Cerebellar nuclear complex (tissue), 1 donor: ENCODE data around the gene TSEN54.
"Not testable (repeated sequence)": the region's sequence is repeated elsewhere in the genome, so short reads cannot be mapped to it uniquely, and the experiment has no call there.

Experiments used
- DNase-seq, 2 experiments: peaks; one replicate each; lab custom pipeline; 2025; lab: John Stamatoyannopoulos, UW

Gene TSEN54

GRCh38 chr17:75516255-75516618 lies at the start of gene TSEN54:
TSEN54 (plus strand) TSS chr17:75516528; CDS start chr17:75516561, 33 bp downstream.
- DNase-seq, result peak in 1 of 2 experiments; percentile 59

GRCh38 chr17:75468291-75468754 lies 48.0 kb upstream of the TSEN54 start:
- no peak for DNase-seq

GRCh38 chr17:75468779-75469373 lies 47.5 kb upstream of the TSEN54 start:
- DNase-seq, result no peak

- no peak for DNase-seq
Observed at GRCh38 chr17:75471207-75471606, 45.1 kb upstream of the TSEN54 start.

GRCh38 chr17:75472119-75472518 lies 44.2 kb upstream of the TSEN54 start:
- no peak for DNase-seq

- no peak for DNase-seq
Observed at GRCh38 chr17:75473246-75473645, 43.1 kb upstream of the TSEN54 start.

- no peak for DNase-seq
Observed at GRCh38 chr17:75474736-75475135, 41.6 kb upstream of the TSEN54 start.

GRCh38 chr17:75475144-75475835 lies 41.0 kb upstream of the TSEN54 start:
- no peak for DNase-seq

GRCh38 chr17:75475851-75476250 lies 40.5 kb upstream of the TSEN54 start:
- DNase-seq, result no peak

GRCh38 chr17:75476271-75476671 lies 40.1 kb upstream of the TSEN54 start:
- DNase-seq, result no peak

GRCh38 chr17:75476752-75477489 lies 39.4 kb upstream of the TSEN54 start:
- no peak for DNase-seq

GRCh38 chr17:75477490-75477862 lies 38.9 kb upstream of the TSEN54 start:
- DNase-seq, result not testable (repeated sequence)

- no peak for DNase-seq
Observed at GRCh38 chr17:75478508-75478907, 37.8 kb upstream of the TSEN54 start.

GRCh38 chr17:75480281-75480680 lies 36.0 kb upstream of the TSEN54 start:
- no peak for DNase-seq

- DNase-seq, result no peak
Observed at GRCh38 chr17:75481194-75482068, 34.9 kb upstream of the TSEN54 start.

GRCh38 chr17:75482098-75482942 lies 34.0 kb upstream of the TSEN54 start:
- DNase-seq, result no peak

- no peak for DNase-seq
Observed at GRCh38 chr17:75485688-75486087, 30.6 kb upstream of the TSEN54 start.

- DNase-seq, result no peak
Observed at GRCh38 chr17:75486151-75486550, 30.2 kb upstream of the TSEN54 start.

GRCh38 chr17:75486951-75487350 lies 29.4 kb upstream of the TSEN54 start:
- no peak for DNase-seq

- no peak for DNase-seq
Observed at GRCh38 chr17:75487351-75488070, 28.8 kb upstream of the TSEN54 start.
